Fibroblast of skin of right quadriceps (primary cell): ENCODE measurements around the gene TEPSIN.

ENCODE experiments used
- DNase-seq: peaks from one replicate; pipeline ENCODE4 v3.0.0-alpha.2; 2013

Gene TEPSIN

DNA sequence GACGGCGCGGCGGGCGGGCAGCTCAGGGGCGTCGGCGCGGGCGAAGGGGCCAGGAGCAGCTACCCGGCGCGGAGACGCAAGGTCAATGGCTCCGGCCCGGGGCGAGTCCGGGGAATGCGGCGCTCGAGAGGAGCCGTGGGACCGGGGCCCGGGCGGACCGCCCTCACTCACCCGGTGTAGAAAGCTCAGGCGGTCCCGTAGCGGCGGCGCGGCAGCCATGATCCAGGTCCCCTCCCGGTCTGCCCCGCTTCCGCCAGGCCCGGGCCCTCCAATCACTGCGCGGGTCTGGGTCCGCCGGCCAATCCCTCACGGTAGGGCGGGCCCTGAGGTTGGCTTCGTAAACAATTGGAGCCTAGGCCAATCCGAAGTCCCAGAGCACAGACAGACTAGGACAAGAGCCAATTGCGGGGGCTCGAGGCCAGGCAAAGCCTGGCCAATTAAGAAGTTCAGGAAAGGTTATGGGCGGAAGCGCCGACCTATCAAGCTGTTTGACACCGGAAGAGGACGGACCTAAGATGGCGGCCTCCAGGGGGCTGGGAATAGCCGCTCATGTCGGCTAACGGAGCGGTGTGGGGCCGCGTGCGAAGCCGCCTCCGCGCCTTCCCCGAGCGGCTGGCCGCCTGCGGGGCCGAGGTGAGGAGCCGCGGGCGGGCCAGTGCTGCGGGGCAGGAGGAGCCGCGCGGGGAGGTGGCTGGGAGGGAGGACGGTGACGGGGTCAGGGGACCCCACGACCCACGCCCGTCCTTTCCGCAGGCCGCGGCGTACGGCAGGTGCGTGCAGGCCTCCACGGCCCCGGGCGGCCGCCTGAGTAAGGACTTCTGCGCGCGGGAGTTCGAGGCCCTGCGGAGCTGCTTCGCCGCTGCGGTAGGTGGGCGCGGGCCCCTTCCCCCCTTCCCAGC, at the start of gene TEPSIN, which contains the start of gene NDUFAF8:
Gene TEPSIN, minus strand, starts transcription at position 241 of the 899 bp plus-strand sequence. Its CDS starts 22 bp downstream, at position 219.
Gene NDUFAF8, plus strand, starts transcription at position 504 of the 899 bp plus-strand sequence. Its CDS starts 46 bp downstream, at position 550.
- peak; percentile 100 for DNase-seq

GRCh38 chr17:81287741-81288430, 49.0 kb upstream of the TEPSIN start:
- DNase-seq: no peak

DNA sequence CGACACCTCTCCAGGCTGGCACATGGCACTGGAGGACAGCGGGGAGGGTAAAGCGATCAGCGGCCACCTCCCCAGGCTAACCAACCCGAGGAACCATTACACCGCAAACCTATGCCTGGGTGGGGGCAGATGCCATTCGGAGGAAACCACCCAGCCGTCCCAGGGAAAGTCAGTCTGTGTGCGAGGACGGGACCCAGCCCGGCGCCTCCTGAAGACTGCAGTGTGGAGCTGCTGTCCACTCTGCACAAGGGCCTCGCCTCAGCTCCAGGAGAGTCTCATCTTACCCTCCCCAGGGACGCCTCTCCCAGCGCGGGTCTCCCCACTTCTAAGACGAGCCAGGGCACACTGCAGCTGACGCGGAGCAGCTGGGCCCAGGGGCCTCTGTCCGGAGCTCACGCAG, 48.3 kb upstream of the TEPSIN start:
- DNase-seq: no peak

GRCh38 chr17:81286491-81287145, 47.8 kb upstream of the TEPSIN start:
- DNase-seq: no peak

GRCh38 chr17:81285894-81286293, 47.0 kb upstream of the TEPSIN start:
- DNase-seq: no peak

GRCh38 chr17:81285179-81285878, 46.5 kb upstream of the TEPSIN start:
- peak; percentile 28 for DNase-seq

DNA sequence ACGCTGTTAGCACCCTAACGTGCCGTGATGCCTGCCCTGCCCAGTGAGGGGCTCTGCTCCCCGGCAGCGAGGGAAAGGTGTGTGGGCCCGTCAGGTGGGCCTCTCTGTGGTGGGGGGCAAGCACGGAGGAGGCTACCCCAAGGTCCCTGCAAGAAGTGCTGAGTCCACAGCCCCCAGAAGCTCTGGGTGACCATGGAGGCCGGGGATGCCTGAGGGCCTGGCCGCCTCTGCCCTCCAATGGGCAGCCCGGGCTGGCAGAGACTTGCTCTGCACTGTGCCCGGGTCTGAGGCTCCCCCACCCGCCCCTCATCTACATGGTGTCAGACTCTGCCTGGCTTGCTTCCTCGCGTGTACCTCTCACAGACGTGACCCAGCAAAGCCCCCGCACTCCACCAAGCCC, 44.0 kb upstream of the TEPSIN start:
- no peak for DNase-seq

DNA sequence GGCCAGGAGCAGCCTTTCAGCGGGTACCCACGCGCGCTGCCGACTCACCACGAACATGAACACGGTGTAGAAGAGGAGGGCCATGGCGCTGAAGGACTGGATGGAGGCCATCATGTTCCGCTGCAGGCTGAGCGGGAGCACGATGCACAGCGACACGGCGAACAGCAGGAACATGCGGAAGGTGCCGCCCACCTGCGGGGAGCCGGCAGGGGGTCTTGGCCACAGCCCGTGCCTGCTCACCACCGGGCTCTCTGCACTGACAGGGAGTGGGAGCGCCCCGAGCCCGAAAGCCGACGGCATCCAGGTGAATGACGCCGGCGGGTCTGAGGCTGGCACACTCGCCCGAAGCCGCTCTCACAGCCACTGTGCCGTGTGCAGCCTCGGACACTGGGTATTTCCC, 43.3 kb upstream of the TEPSIN start:
- DNase-seq: no peak

GRCh38 chr17:81280571-81280970, 41.7 kb upstream of the TEPSIN start:
- no peak for DNase-seq

DNA sequence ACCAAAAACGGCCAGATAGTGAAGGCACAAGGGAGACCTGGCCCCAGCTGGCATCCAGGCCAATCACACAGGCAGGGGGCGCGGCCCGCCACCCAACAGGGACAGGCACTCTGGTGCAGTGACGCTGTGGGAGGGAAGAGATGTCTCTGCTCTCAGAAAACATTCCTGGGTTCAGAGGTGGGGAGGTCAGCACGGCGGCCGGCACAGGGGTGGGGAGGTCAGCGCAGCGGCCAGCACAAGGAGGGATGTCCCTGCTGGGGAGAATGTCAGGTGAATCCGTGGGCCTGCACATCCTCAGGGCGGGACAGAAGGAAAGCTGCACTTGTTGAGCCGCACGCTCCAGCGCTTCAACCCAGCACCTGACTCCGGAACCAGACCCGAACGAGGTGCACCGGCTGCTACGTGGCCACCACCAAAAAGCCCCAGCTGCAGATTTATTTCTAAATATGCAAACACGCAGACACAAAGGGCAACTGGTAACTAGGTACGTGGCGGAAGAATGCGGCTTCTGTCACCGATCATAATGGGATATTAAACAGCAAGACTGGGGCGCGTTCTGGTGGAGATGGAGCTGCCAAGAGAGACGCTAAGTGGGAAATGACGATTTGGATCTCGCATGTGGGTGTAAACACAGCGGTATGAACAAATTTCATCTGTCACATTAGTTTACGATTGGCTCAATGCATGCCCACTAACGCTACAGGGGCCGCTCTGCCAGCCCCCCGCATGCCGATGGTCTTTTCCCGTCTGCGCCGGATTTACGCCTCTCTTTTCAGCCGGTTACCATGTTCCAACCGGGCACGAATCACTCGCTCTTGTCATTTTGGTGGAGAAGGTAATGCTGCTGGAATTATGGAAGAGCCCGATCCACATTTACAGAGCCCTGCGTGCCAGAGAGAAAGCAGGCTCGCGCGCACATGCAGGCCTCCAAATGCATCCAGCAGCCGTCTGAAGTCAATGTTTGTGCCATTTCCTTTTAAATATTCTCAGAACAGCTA, 40.7 kb upstream of the TEPSIN start:
- DNase-seq: no peak

GRCh38 chr17:81278831-81279230, 40.0 kb upstream of the TEPSIN start:
- no peak for DNase-seq

DNA sequence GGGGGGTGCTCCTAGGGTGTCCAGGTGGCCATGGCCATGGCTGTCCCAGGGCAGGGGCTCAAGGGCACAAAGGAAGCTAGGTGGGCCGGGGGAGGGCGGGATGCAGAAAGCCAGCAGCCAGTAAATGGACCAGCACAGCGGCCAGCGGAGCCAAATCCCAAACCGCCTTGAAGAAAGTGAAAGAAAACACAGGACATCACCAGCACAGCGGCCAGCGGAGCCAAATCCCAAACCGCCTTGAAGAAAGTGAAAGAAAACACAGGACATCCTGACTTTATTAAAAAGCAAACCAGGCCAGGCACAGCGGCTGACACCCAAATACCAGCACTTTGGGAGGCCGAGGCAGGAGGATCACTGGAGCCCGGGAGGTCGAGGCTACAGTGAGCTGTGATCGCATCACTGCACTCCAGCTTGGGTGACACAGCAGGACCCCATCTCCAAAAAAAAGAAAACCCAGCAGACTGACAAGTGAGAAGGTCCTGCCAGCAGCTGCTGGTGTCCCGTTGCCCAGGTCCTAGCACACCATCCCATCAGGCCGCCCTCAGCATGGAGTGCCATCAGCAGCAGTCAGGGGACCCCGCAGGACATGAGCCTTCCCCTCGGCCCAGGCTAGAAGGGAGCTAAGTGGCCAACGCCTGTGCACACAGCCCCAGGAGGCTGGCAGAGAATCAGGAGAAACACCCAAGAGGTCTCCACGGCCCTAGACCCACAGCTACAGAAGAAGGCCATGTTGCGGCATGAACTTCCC, 39.3 kb upstream of the TEPSIN start:
- DNase-seq: no peak

- DNase-seq: no peak
Measured at GRCh38 chr17:81277421-81277820, 38.6 kb upstream of the TEPSIN start.

- DNase-seq: no peak
Measured at GRCh38 chr17:81276781-81277180, 37.9 kb upstream of the TEPSIN start.

DNA sequence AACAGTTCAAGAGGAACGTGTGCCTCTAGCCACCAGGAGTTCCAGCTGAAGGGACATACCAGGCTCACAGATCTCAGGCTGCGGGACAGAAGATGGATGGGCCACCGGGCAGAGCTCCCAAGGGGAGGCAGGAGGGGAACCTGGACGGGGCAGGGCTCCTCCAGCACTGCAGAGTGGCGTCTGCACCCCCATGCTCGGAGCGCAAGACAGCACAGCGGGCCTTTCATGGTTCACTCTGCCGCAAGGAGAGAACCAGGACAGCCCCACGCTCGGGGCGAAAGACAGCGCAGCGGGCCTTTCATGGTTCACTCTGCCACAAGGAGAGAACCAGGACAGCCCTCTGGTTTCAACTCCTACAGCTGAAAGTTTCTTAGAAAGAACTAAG, 35.6 kb upstream of the TEPSIN start:
- no peak for DNase-seq

DNA sequence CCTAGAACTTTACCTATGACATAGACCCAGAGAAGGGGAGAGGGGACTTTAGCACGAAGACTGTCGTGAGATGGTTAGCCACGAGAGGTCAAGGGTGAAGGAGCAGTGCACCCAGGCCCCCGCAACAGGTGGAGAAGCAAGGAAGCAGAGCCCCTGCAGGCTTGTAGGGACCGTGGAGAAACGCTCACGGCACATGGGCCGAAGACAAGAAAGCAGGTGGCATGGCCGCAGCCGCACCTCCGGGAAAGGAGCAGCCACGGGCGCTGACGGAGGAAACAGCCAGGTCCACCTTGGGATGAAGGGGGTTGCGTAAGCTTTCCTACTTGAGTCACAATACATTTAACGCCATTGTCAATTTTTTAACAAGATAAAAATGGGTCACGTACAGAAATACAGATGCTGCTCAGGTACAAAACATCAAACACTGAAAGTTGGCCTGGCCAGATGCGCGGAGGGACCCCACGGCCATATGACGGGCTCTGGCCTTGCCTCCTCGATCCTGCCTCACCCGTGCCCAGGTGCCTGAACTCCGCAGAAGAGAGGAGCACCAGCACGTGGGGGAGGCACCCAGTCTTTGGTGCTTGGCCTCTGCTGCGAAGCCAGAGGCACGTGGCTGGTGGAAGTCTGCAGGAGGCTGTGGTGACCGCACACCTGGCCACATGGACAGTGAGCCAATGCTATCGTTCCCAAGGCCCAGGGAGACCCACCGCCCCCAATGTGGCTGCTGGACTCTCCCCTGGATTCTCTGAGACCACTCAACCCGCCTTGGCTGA, 35.0 kb upstream of the TEPSIN start:
- DNase-seq: no peak

GRCh38 chr17:81272616-81273015, 33.8 kb upstream of the TEPSIN start:
- DNase-seq: no peak

DNA sequence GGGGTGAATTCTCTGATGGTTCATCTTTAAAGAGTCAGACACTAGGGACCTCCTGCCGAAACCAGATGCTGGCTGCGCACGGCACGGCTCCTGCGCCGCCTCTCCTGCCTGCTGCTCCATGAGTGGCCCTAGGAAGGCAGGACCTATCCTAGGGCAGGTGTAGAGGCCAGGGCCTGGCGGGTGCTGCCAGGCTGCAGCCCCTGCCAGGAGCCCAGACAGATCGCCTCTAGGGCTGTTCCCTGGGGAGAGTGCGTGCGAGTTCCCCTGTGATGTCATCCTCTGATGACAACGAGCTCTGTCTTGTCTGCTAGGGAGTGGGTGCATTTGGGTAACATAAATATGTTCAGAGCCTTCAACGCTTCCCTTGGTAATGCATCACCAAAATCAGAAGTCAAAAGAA, 32.4 kb upstream of the TEPSIN start:
- no peak for DNase-seq

DNA sequence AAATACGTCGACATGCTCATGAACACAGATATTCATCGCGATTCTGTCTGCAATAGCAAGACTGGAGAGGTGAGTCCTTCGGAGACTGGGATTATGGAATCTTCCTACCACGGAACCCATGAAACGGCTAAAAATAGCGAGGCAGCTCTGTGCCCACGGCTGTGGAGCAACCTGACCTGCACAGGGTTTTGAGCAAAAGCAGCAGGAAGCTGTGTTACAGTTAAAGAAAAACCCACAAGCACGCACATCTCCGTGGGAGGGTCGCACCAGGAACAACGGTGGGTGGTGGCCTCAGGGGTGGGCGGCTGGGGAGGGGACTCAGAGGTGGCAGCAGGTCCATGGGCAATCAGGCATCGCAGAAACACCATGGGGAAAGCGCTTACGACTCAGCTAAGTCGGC, 31.4 kb upstream of the TEPSIN start:
- DNase-seq: no peak
